ENCODE data around the gene MYOZ2. TPM values are rescaled to one million over a fixed set of nuclear protein-coding genes. Genes with fewer than 3 reads are reported as not detected.

Gene MYOZ2
- total and polyA plus RNA-seq, 2 donors (not counting 3 experiments of a cell fraction or from before 2014, with no cell fraction given) = 0.11 to 0.13 TPM

DNA sequence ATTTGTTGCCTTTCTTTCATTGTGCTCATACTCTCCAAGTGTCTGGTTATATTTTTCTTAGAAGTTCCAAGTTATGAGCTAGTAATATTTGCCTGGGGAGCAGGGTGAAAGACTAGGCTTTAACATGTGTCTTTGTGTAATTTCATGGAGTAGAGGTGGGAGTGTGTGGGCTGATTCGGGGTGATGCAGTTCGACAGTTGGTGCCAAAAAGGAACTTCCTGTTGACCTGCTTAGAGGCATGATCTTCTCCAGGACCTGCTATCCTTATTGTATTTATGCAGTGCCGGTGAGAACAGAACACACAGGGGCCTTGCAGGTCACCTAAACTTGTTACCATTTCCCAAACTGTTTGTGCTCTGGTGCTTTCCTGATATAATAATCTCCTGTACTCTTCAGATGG lies 98.1 kb downstream of the MYOZ2 start:
- DNase-seq (ENCODE audit: low read depth, low spot score) (peak; percentile 68), FAIRE-seq (no peak)
- Histone ChIP-seq H3K27ac (ENCODE audit: insufficient read depth, low read depth, low read length) (peak overlapping the region; percentile 37), H3K9me3 (replicated peaks; ENCODE audit: control insufficient read depth, insufficient read depth, low read length) (no peaks in the 10 kb centered on the region), H3K4me1 (ENCODE audit: control insufficient read depth, extremely low read depth, insufficient read depth, low read length) (peaks cover 35% of the 10 kb centered on the region), H3K9me1 (replicated peaks; ENCODE audit: control insufficient read depth, extremely low read depth, insufficient read depth, low read length) (peaks cover 5% of the 10 kb centered on the region), H3K9ac (replicated peaks; ENCODE audit: extremely low read depth, insufficient read depth, low read length) (no peak overlapping the region), H3K4me3 (replicated peaks in 1 of 3; ENCODE audit: insufficient read depth in 1 of 3, low read depth in 1 of 3, low read length in 3 of 3) (no peak overlapping the region), H3K27me3 (ENCODE audit: control insufficient read depth in 2 of 2, insufficient read depth in 2 of 2, low read length in 2 of 2) (no peaks in the 10 kb centered on the region), H3K4me2 (ENCODE audit: insufficient read depth, low read length) (peak overlapping the region; percentile 45), H2AFZ (ENCODE audit: low read depth, low read length) (peak overlapping the region; percentile 20), H3K79me2 (ENCODE audit: control insufficient read depth, insufficient read depth, low read length) (peaks cover 69% of the 10 kb centered on the region), H4K20me1 (replicated peaks; ENCODE audit: control insufficient read depth, extremely low read depth, insufficient read depth, low read length) (peaks cover 2% of the 10 kb centered on the region), H3K36me3 (ENCODE audit: control insufficient read depth in 2 of 2, extremely low read depth in 1 of 2, insufficient read depth in 2 of 2, low read length in 2 of 2) (peaks cover 2 to 8% of the 10 kb centered on the region in 2 experiments)
- intact Hi-C loops (cut with micrococcal nuclease) (loop anchor here (5.0 kb wide), 1 partner anchor 49 kb away; no protein-coding TSS in a partner anchor), dilution Hi-C loops (cut with MboI; ENCODE audit: extremely low pct_ligation_motif_present, low sequenced_read_pairs) (no loop called here)
- TF ChIP-seq GATA2 (IDR thresholded peaks at IDR 0.05; ENCODE audit: insufficient read depth, insufficient read length, low read depth, low read length) = no peak
- no peak for TF ChIP-seq MYC (IDR thresholded peaks at IDR 0.05; ENCODE audit: low read depth, low read length)
- no peak for TF ChIP-seq CTCF (IDR thresholded peaks at IDR 0.05; ENCODE audit: extremely low read depth in 1 of 2, insufficient read depth in 1 of 2, low read depth in 1 of 2, low read length in 2 of 2)
- TF ChIP-seq POLR2A (IDR thresholded peaks at IDR 0.05; ENCODE audit: low read depth, low read length) = no peak
- TF ChIP-seq FOS (IDR thresholded peaks at IDR 0.05; ENCODE audit: borderline replicate concordance, insufficient read depth, low read length) = no peak
- TF ChIP-seq POLR2AphosphoS5 (IDR thresholded peaks at IDR 0.05; ENCODE audit: insufficient read depth, low read depth, low read length) = no peak
- CTCF ChIA-PET = interaction anchor here (1.3 kb wide), 1 partner anchor 9 kb away, joined by 3 read pairs; no protein-coding TSS in a partner anchor
- POLR2A ChIA-PET = no interaction called here
- no TSS peak for BruUV-seq (replicated peaks)

All from endothelial cell of umbilical vein (primary cell).